Ovary (tissue), 3 donors: ENCODE results near the gene TMEM185A.

ENCODE experiments used
- CTCF ChIP-seq, 3 donors: fragments of 450-650 bp in 2 of 3; fragments of 200-600 bp in 1 of 3; IDR thresholded peaks; one replicate each; pipeline versions ENCODE4 v1.5.1 to v1.8.0; 2016 to 2022; ENCODE audit warnings: antibody characterized with exemption in 3 of 3, mild to moderate bottlenecking in 1 of 3
- POLR2A ChIP-seq: fragments of 450-650 bp; IDR thresholded peaks from one replicate; pipeline ENCODE4 v1.6.1; 2017; ENCODE audit warnings: antibody characterized with exemption, mild to moderate bottlenecking, moderate library complexity
- donor health status: DM: no; HTN: no; CAD: no.

- no peak for TF ChIP-seq POLR2A
- no peak for TF ChIP-seq CTCF (IDR thresholded peaks at IDR 0.05)
Observed at GRCh38 chrX:149567621-149568417, 63.8 kb downstream of the TMEM185A start.
